NCI-H2227 (cell line): ENCODE results near the gene SLC19A1.

Source experiments
- DNase-seq: peaks from one replicate; lab custom pipeline; 2025; ENCODE audit not compliant: unreplicated experiment; lab: John Stamatoyannopoulos, UW

The SLC19A1 gene

DNA sequence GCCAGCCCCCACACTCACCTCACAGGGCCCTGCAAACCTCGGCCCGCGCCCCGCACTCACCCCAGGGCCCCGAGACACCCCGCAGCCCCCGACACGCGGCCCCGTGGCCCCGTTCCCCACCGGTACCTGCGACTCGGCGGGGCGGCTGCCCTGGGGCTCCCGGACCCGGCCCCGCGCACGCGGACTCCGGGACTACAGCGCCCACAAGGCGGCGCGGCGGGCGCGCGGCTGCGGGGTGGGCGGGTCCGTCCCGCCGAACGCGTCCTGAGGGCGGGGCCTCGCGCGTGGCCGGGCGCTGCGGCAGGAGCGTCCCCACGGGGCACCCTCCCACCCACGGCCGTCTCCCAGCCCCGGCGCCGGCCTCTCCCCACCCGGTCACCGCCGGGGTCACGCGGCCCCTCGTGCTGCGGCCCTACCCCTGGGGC, at the start of gene SLC19A1:
Gene SLC19A1 (minus strand): TSS at position 199 of the 425 bp plus-strand sequence. CDS start 4,481 bp downstream, outside the sequence.
- DNase-seq, result peak; percentile 86

GRCh38 chr21:45591619-45592207, 49.5 kb upstream of the SLC19A1 start:
- no peak for DNase-seq

- DNase-seq, result peak; percentile 56
Measured at GRCh38 chr21:45590726-45591618, 48.7 kb upstream of the SLC19A1 start.

GRCh38 chr21:45590246-45590725, 48.0 kb upstream of the SLC19A1 start:
- DNase-seq, result no peak

DNA sequence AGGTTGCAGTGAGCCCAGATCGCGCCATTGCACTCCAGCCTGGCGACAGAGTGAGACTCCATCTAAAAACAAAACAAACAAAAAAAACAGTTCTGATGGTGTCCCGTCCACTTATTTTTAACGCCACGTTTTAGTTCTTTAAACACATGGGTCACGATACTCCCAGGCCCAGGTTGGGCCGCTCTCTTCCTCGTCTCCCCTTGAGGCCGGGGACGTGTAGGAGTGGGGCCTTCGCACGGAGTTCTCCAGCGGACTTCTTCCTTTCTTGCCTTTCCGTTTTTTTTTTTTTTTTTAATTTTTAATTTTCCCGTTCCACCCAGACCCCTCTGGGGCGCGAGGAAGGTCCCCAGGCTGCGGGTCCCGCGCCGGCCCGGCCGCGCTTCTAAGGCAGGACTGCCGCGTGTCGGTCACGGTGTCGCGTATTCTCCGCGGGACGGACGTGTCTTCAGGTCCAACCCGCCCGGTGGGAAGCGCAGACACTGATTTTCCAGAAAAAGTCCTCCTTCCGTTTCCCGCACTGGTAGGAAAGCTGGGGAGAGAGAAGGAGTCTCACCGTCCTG, 47.5 kb upstream of the SLC19A1 start:
- no peak for DNase-seq

GRCh38 chr21:45588871-45589491, 46.7 kb upstream of the SLC19A1 start:
- DNase-seq, result no peak

DNA sequence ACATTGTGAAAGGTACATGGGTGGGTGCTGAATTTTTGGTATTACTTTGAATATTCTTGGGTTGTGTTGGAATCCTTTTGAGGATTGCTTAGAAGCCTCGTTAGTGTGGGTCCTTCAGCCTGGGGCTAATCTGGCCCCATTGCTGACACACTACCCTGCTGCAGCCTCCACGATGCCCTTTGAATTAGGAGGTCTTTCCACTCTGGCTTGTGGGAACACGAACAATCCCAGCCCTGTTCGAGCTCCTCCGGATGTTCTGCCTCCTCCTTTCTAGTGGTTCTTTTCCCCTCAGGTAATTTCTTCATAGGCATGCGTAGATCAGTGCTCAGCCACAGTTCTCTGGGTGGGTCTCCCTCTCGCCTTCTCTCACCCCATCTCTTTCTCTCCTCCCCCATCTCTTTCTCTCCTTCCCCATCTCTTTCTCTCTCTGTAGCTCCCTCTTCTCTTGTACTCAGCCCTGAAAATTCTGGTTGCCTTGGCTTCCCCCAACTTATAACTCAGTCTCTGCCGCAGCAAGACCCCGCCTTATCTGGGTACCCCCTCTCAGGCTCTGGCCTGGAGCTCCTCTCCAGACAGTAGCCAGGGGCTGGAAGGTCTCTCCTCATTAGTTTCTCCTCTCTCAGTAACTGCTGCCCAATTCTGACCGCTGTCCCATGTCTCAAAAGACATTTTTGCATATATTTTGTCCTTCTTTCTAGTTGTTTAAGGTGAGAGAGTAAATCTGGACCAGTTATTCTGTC, 46.0 kb upstream of the SLC19A1 start:
- DNase-seq, result no peak

DNA sequence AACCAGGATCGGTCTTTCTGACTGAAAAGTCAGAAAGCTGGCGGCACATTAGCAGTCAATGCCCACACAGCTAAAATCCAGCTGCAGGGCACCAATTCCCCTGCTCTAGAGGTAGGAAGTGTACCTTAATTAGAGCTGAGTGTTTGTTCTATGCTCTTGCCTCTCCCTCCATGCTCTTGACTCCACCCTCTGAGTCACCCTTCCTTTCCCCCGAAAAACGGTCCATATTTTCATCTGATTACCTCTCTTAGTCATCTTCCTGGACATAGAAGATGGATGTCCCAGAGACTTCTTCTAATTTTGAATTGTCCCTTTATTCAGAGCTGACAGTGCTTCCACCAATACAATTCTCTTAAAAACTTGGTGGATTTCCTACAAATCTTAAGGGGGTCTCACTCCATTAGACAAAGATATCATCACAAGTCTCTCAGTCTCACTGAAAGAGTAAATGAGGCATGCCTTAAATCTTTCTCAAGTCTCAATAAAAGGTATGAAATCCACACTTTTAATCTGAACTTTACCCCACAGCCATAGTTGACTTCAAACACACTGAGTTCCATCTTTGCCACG, 44.1 kb upstream of the SLC19A1 start:
- no peak for DNase-seq

- no peak for DNase-seq
Measured at GRCh38 chr21:45584786-45585185, 42.5 kb upstream of the SLC19A1 start.

DNA sequence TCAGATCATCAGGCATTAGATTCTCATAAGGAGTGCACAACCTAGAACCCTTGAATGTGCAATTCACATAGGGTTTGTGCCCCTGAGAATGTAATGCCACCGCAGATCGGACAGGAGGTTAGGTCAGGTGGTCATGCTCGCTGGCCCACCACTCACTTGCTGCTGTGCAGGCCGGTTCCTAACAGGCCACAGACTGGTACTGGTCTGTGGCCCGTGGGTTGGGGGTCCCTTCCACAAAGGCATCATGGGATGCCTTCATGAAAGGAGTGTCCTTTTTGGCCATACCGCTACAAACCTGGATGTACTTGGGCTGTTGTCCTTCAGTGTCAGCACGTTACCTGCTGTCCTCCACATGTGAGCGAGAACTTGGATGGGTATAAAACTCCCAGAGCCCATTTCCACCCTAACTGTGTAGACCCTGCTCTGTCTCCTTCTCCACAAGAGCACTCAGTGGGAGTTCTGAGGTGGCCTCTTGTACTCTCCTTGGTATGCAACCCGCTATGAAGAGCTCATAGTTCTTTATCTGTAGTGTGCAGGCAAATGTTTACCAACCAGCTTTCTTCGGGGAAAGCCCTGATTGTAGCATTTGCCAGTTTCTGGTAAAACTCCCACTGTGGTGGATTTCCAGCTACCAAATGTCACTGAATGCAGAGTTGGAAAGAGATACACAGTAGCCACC, 41.7 kb upstream of the SLC19A1 start:
- no peak for DNase-seq

DNA sequence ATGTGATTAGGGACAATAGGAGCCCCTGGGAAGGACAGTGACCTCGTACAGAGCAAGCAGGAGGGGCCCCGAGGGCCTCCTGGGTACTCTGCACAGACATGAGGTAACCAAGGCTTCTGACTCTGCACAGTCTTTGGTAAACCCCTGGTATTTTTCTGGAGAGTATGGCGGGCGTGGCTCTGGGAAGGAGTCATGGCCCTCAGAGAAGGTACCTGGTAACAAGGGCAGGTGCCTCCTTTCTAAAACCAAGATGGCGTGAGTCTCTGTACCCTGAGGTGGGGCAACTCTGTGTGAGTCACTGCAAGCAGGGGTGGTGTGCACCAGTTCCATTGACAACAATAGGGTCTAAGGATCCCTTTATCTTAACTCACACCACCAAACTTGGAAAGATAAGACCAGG, 39.9 kb upstream of the SLC19A1 start:
- no peak for DNase-seq

DNA sequence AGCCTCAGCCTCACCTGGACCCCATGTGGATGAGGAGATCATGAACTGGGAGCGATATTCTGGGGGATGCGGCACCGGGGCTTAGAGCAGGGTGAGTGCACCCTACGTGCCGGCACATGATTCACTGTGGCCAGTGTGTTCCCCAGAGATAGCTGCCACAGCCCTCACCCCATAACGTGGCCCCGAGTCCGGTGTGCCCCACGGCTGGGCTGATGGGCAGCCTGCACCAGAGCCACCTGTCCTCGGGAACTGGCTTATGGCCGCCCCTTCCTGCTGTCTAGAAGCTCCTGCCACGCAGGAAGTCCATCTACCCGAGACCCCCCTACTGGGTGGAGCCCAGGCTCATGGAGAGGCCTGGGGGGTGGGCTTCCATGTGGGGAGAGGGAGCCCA, 39.1 kb upstream of the SLC19A1 start:
- DNase-seq, result no peak

- DNase-seq, result no peak
Measured at GRCh38 chr21:45580576-45581321, 38.5 kb upstream of the SLC19A1 start.

DNA sequence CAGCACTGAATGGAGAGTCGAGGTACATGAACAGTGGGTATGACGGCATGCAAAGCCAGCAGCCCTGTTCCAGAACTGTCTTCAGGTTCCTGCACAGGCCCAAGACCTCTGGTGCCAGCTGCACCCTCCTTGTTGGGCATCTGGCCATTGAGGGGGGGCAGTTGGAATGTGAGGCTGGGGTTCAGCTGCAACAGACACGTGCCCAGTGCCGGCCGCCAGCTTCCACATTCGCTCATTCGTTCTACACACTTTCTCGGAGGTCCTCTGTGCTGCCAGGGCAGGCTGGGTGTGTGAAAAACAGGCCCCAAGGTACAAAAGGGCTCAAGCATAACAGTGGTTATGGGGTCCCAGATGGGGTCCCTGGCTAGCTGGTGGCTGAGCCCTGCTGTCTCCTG, 37.9 kb upstream of the SLC19A1 start:
- no peak for DNase-seq

DNA sequence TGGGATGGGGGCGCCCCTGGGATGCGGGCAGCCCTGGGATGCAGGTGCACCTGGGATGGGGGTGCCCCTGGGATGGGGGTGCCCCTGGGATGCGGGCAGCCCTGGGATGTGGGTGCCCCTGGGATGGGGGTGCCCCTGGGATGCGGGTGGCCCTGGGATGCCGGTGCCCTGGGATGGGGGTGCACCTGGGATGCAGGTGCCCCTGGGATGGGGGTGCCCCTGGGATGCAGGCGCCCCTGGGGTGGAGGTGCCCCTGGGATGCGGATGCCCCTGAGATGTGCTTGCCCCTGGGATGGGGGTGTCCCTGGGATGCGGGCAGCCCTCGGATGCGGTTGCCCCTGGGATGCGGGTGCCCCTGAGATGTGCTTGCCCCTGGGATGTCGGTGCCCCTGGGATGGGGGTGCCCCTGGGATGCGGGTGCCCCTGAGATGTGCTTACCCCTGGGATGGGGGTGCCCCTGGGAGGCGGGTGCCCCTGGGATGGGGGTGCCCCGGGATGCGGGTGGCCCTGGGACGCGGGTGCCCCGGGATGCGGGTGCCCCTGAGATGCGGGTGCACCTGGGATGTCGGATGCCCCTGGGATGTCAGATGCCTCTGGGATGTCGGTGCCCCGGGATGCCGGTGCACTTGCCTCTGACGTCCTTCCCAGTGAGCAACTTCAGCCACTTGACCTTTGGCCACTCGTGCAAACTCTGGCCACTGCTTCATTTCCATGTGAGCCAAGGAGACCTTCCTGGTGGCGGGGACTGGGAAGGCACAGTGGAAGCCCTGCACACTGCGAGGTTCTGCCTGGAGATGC, 37.3 kb upstream of the SLC19A1 start:
- DNase-seq, result no peak

GRCh38 chr21:45578811-45579381, 36.7 kb upstream of the SLC19A1 start:
- DNase-seq, result no peak

DNA sequence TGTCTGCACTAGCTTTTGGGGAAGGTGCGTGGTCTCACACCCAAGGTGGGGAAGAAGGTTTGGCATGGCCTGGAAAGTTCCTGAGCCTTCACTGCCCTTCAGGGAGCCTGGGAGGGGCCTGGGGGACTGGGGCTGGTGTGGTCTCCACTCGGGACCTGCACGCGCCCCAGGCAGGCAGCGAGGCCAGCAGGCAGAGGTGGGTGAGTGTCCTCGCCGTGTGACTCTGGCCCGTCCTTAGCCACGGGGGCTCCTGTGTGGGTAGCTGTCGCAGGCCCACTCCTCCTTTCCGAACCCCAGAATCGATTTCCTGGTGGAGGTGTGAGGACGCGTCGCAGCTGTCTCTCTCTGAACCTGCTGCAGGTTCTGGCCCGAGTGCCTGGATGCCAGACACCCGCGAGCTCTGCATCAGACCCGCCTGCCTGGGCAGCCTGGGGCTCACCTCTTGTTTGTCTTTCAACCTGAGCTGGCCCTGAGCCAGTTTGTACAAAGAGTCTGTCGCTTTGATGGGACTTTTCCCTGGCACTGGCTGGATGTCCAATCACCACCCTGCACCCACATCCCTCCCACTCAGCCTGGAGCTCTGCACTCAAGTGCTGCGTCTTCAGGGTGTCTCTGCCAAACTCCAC, 36.0 kb upstream of the SLC19A1 start:
- no peak for DNase-seq

- DNase-seq, result no peak
Measured at GRCh38 chr21:45577801-45578175, 35.5 kb upstream of the SLC19A1 start.
